ENCODE data around the gene SERHL2. TPM values are rescaled to one million over a fixed set of nuclear protein-coding genes. Genes with fewer than 3 reads are reported as not detected.
A peak's percentile ranks its signal among the peaks of the same experiment; 100 is the strongest.
"Not testable (repeated sequence)": the region's sequence is repeated elsewhere in the genome, so short reads cannot be mapped to it uniquely, and the experiment has no call there.

Gene SERHL2
- total and polyA plus RNA-seq, 8 donors: 1.7 to 5.5 (median 4.1) TPM; not detected in 1

DNA sequence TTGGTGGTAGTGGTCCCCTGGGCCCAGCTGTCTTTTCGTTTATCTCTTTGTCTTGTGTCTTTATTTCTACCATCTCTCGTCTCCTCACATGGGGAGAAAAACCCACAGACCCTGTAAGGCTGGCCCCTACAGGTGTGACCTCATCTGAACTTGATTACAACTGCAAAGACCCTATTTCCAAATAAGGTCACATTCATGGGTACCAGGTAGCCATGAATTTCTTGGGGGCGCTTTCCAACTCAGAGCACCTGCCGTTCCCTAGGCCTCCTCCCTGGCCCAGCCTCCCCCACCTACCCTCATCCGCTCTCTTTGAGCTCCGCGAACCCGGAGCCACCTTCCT, 20.1 kb upstream of the SERHL2 start:
- H3K27ac ChIP-seq: peak overlapping the region in 4 of 5 donors; percentile 70 to 77 (median 74)
- TF ChIP-seq POLR2AphosphoS5 (IDR thresholded peaks at IDR 0.05) (no peak), EP300 (IDR thresholded peaks at IDR 0.05) (no peak), POLR2A (IDR thresholded peaks at IDR 0.05) (no peak)
- TF ChIP-seq, protein P1, sequence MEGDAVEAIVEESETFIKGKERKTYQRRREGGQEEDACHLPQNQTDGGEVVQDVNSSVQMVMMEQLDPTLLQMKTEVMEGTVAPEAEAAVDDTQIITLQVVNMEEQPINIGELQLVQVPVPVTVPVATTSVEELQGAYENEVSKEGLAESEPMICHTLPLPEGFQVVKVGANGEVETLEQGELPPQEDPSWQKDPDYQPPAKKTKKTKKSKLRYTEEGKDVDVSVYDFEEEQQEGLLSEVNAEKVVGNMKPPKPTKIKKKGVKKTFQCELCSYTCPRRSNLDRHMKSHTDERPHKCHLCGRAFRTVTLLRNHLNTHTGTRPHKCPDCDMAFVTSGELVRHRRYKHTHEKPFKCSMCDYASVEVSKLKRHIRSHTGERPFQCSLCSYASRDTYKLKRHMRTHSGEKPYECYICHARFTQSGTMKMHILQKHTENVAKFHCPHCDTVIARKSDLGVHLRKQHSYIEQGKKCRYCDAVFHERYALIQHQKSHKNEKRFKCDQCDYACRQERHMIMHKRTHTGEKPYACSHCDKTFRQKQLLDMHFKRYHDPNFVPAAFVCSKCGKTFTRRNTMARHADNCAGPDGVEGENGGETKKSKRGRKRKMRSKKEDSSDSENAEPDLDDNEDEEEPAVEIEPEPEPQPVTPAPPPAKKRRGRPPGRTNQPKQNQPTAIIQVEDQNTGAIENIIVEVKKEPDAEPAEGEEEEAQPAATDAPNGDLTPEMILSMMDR (IDR thresholded peaks at IDR 0.05): no peak
- no peak for DNase-seq
- H3K36me3 ChIP-seq: no peaks in the 10 kb centered on the region
- 88 to 91% (median 88%) methylated on average over 6 to 8 of the region's 8 CpGs for WGBS, 5 donors
- no peaks in the 10 kb centered on the region for H3K9me3 ChIP-seq
- no peaks in the 10 kb centered on the region for H3K27me3 ChIP-seq
- peaks cover 4 to 30% (median 16%) of the 10 kb centered on the region in 4 donors for H3K4me1 ChIP-seq
- H3K4me3 ChIP-seq: peak overlapping the region in 1 of 4 donors; percentile 48
- intact Hi-C loops (cut with DNase I; ENCODE audit: low total_unique reads): no loop called here

DNA sequence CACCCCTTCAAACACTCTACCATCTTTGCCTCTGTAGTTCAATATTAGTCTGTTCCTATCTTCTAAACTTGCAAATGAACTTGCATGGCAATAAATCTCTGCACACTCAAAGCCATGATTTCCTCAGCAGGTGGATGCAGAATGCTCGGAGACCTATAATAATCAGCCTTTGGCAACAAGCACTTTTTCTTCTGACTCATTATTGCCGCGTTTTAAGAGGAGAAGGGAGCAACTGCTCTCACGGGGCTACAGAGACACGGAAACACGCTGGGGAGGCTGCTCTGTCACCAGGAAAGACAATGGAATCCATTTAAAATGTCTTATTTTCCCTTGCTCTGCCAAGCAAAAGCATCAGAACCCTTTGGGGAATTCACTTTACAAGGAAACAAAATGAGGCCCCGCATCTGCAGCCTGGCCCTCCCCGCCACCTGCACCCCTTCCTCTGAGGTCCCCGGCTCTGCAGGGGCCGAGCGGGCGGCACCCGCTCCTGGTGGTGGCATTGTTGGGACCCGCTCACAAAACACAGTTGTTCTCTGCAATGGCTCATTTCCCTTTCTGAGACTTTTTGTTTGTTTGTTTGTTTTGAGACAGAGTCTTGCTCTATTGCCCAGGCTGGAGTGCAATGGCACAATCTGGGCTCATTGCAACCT, 18.5 kb upstream of the SERHL2 start:
- H3K27me3 ChIP-seq; H3K4me3 ChIP-seq; DNase-seq; intact Hi-C loops (cut with DNase I; ENCODE audit: low total_unique reads); H3K27ac ChIP-seq; H3K36me3 ChIP-seq; H3K9me3 ChIP-seq: not testable (repeated sequence)
- 63 to 93% (median 84%) methylated on average over 3 to 4 of the region's 14 CpGs for WGBS, 5 donors
- H3K4me1 ChIP-seq: peaks cover 4 to 36% (median 22%) of the 10 kb centered on the region in 4 donors

DNA sequence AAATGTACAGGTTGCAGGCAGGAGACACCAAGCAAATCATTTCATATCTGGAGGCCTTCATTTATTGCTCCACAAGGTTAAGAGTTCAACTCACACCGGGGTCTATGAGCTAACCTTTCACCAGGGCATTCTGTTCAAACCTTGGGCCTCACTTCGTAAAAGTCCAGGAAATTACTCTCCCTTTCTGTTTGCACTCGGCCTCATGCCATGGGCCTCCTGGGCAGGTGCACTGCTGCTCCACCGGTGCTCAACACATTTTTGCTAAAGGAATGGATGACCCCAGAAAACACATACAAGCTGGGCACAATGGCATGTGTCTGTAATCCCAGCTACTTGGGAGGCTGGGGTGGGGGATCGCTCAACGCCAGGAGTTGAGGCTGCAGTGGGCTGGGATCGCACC, 17.6 kb upstream of the SERHL2 start:
- peak overlapping the region in 3 of 5 donors; percentile 77 to 88 (median 83) for H3K27ac ChIP-seq
- H3K4me1 ChIP-seq: peaks cover 4 to 36% (median 22%) of the 10 kb centered on the region in 4 donors
- H3K27me3 ChIP-seq: no peaks in the 10 kb centered on the region
- no peak overlapping the region for H3K4me3 ChIP-seq
- TF ChIP-seq POLR2AphosphoS5 (IDR thresholded peaks at IDR 0.05): no peak
- no peak for TF ChIP-seq EP300 (IDR thresholded peaks at IDR 0.05)
- TF ChIP-seq, protein P1 (IDR thresholded peaks at IDR 0.05): no peak
- no peak for TF ChIP-seq POLR2A (IDR thresholded peaks at IDR 0.05)
- H3K9me3 ChIP-seq: no peaks in the 10 kb centered on the region
- WGBS, 5 donors: 70 to 76% (median 74%) methylated on average over 7 of the region's 7 CpGs
- intact Hi-C loops (cut with DNase I; ENCODE audit: low total_unique reads): no loop called here
- H3K36me3 ChIP-seq: no peaks in the 10 kb centered on the region
- no peak for DNase-seq

DNA sequence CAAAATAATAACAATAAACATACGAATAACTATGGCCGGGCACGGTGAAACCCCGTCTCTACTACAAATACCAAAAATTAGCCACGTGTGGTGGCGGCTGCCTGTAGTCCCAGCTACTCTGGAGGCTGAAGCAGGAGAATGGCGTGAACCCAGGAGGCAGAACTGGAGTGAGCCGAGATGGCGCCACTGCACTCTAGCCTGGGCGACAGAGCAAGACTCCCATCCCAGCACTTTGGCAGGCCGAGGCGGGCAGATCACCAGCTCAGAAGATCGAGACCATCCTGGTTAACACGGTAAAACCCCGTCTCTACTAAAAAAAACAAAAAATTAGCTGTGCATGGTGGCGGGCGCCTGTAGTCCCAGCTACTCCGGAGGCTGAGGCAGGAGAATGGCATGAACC, 17.1 kb upstream of the SERHL2 start:
- H3K4me1 ChIP-seq: peaks cover 4 to 36% (median 22%) of the 10 kb centered on the region in 4 donors
- intact Hi-C loops (cut with DNase I; ENCODE audit: low total_unique reads); DNase-seq; H3K36me3 ChIP-seq; H3K27me3 ChIP-seq; H3K9me3 ChIP-seq; H3K4me3 ChIP-seq: not testable (repeated sequence)
- WGBS, 5 donors: 94 to 96% (median 95%) methylated on average over 18 of the region's 18 CpGs
- H3K27ac ChIP-seq: peak overlapping the region in 4 of 5 donors; percentile 77 to 88 (median 80)

DNA sequence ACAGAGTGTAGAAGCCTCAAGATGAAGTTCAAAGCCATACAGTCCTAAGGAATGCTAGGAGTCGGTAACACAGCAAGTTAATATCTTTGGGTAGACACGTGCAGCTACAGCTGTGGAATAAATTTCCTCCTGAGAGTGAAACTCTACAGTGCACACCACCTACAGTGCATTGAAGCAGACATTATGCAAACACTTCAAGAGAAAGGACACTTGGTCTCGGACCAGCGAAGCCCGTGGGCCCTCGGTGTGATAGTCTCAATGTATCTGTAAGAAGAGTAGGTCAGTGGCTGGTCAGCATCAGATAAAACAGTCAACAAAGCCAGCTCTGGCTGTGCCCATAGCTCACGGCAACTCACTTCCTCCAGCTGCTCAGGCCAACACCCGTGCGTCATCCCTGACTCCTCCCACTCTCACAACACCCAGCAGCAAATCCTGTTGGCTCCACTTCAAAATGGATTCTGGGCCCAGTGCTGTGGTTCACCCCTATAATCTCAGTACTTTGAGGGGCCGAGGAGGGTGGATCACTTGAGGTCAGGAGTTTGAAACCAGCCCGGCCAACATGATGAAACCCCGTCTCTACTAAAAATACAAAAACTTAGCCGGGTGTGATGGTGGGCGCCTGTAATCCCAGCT, 16.4 kb upstream of the SERHL2 start:
- H3K9me3 ChIP-seq; H3K36me3 ChIP-seq; H3K27me3 ChIP-seq; H3K4me3 ChIP-seq; intact Hi-C loops (cut with DNase I; ENCODE audit: low total_unique reads): not testable (repeated sequence)
- WGBS, 5 donors: 30 to 46% (median 41%) methylated on average over 7 to 12 of the region's 14 CpGs
- H3K4me1 ChIP-seq: peaks cover 4 to 36% (median 22%) of the 10 kb centered on the region in 4 donors
- H3K27ac ChIP-seq: peak overlapping the region in 4 of 5 donors; percentile 77 to 88 (median 80)
- DNase-seq: peak; percentile 26 to 48

DNA sequence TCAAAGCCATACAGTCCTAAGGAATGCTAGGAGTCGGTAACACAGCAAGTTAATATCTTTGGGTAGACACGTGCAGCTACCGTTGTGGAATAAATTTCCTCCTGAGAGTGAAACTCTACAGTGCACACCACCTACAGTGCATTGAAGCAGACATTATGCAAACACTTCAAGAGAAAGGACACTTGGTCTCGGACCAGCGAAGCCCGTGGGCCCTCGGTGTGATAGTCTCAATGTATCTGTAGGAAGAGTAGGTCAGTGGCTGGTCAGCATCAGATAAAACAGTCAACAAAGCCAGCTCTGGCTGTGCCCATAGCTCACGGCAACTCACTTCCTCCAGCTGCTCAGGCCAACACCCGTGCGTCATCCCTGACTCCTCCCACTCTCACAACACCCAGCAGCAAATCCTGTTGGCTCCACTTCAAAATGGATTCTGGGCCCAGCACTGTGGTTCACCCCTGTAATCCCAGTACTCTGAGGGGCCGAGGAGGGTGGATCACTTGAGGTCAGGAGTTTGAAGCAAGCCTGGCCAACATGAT, 14.5 kb upstream of the SERHL2 start:
- peak; percentile 41 to 48 for DNase-seq
- H3K4me1 ChIP-seq: peaks cover 4 to 29% (median 19%) of the 10 kb centered on the region in 4 donors
- peak overlapping the region in 4 of 5 donors; percentile 42 to 88 (median 80) for H3K27ac ChIP-seq
- 6 to 38% (median 23%) methylated on average over 8 to 10 of the region's 11 CpGs; no CpG with 5 or more reads in 1 of the 5 donors for WGBS, 5 donors
- H3K36me3 ChIP-seq; H3K9me3 ChIP-seq; H3K4me3 ChIP-seq; H3K27me3 ChIP-seq; intact Hi-C loops (cut with DNase I; ENCODE audit: low total_unique reads): not testable (repeated sequence)
